Measurements from ENCODE around the gene BCAS1. TPM values are rescaled to one million over a fixed set of nuclear protein-coding genes. Genes with fewer than 3 reads are reported as not detected.

Gene BCAS1
- total RNA-seq, 6 experiments from 2014 or later, result 0.07 to 0.43 (median 0.15) TPM; not detected in 2

GRCh38 chr20:53986037-53986650 is 84.2 kb downstream of the BCAS1 start:
- intact Hi-C loops (cut with DNase I), result no loop called here
- Histone ChIP-seq H3K36me3 (no peaks in the 10 kb centered on the region), H3K9me3 (no peaks in the 10 kb centered on the region), H3K4me1 (no peaks in the 10 kb centered on the region), H3K4me3 (no peak overlapping the region), H3K27me3 (no peaks in the 10 kb centered on the region), H3K27ac (no peak overlapping the region)
- DNase-seq (no peak), ATAC-seq (no peak)
- TF ChIP-seq POLR2A (IDR thresholded peaks at IDR 0.05) (no peak), CTCF (IDR thresholded peaks at IDR 0.05) (no peak)
- 45% methylated on average over 4 of the region's 4 CpGs for WGBS (ENCODE audit: insufficient coverage, low coverage, low lambda C conversion rate, missing lambda C conversion rate)

DNA sequence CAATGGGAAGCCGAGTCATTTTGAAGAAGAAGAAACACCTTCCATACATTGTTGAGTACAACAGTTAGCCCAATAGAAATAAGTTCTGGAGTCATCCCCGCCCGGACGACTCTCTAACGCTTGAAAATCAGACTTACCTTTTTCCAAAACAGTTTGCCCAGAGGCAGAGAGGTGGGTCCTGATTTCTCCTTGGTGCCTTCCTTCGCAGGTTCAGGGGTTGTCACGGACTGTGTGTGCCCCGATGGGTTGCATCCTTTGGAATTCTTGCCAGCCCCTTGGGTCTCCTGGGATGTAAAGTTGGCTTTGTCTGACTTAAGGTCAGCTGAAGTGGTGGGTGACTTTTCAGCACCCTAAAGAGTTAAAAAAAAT is 85.3 kb downstream of the BCAS1 start:
- ATAC-seq (no peak), DNase-seq (no peak)
- intact Hi-C loops (cut with DNase I), result no loop called here
- Histone ChIP-seq H3K4me1 (no peaks in the 10 kb centered on the region), H3K36me3 (no peaks in the 10 kb centered on the region), H3K27me3 (no peaks in the 10 kb centered on the region), H3K27ac (no peak overlapping the region), H3K9me3 (no peaks in the 10 kb centered on the region), H3K4me3 (no peak overlapping the region)
- TF ChIP-seq POLR2A (IDR thresholded peaks at IDR 0.05) (no peak), CTCF (IDR thresholded peaks at IDR 0.05) (no peak)
- WGBS (ENCODE audit: insufficient coverage, low coverage, low lambda C conversion rate, missing lambda C conversion rate), result 86% methylated on average over 6 of the region's 8 CpGs

GRCh38 chr20:53984356-53985149 is 85.8 kb downstream of the BCAS1 start:
- H3K4me3 ChIP-seq, result no peak overlapping the region
- no peak overlapping the region for H3K27ac ChIP-seq
- H3K27me3 ChIP-seq, result no peaks in the 10 kb centered on the region
- ATAC-seq (no peak), DNase-seq (no peak)
- WGBS (ENCODE audit: insufficient coverage, low coverage, low lambda C conversion rate, missing lambda C conversion rate), result 45% methylated on average over 5 of the region's 6 CpGs
- intact Hi-C loops (cut with DNase I), result no loop called here
- H3K4me1 ChIP-seq, result no peaks in the 10 kb centered on the region
- H3K36me3 ChIP-seq, result no peaks in the 10 kb centered on the region
- H3K9me3 ChIP-seq, result no peaks in the 10 kb centered on the region
- TF ChIP-seq POLR2A (IDR thresholded peaks at IDR 0.05) (no peak), CTCF (IDR thresholded peaks at IDR 0.05) (no peak)

- no peaks in the 10 kb centered on the region for H3K27me3 ChIP-seq
- H3K4me1 ChIP-seq, result no peaks in the 10 kb centered on the region
- WGBS (ENCODE audit: insufficient coverage, low coverage, low lambda C conversion rate, missing lambda C conversion rate), result 63% methylated on average over 1 of the region's 3 CpGs
- H3K4me3 ChIP-seq, result no peak overlapping the region
- ATAC-seq, result no peak
- no peaks in the 10 kb centered on the region for H3K36me3 ChIP-seq
- no peak overlapping the region for H3K27ac ChIP-seq
- H3K9me3 ChIP-seq, result no peaks in the 10 kb centered on the region
- DNase-seq, result no peak
- intact Hi-C loops (cut with DNase I), result no loop called here
- TF ChIP-seq CTCF (IDR thresholded peaks at IDR 0.05) (no peak), POLR2A (IDR thresholded peaks at IDR 0.05) (no peak)
Measured at GRCh38 chr20:53983401-53983800, 87.0 kb downstream of the BCAS1 start.

All from right lobe of liver (tissue), 6 donors.